Right lung (tissue), 5 donors: Measurements from ENCODE around the gene ELFN1. TPM values are rescaled to one million over a fixed set of nuclear protein-coding genes. Genes with fewer than 3 reads are reported as not detected.

Experiments used
- DNase-seq, 2 donors: peaks; one replicate each; pipeline ENCODE4 v3.0.0-alpha.2; 2013
- polyA plus RNA-seq, 5 donors: library from polyadenylated mRNA; unstranded; fragments of 120-200 nt; gene quantifications; one replicate each; pipeline versions ENCODE4 v1.2.1 to v1.2.3, GENCODE V29; 2013; ENCODE audit warnings: inconsistent platforms in 1 of 5, low replicate concordance in 1 of 5; ENCODE audit not compliant: insufficient read length in 5 of 5, insufficient read depth in 1 of 5

Gene ELFN1
- polyA plus RNA-seq, 5 donors: 1.6 to 4.3 (median 2.7) TPM

DNA sequence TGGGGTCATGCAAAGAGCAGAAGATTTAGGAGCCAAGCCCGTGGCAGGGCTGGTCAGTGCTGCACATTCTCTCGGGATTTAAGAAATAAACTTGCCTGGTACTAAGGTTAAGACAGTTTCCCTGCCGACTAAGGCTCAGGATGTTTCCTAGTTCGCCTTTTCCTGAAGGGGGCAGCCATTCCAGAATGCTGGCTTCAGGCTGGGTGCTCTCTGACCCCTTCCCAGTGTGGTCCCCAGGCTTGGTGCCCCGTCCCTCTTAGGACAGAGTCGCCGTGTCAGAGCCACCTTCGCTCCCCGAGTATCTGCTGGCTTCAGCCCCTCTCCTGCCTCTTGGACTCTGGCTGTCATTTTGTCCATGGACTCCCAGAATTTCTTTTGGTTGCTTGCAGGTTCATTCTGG is 117.2 kb downstream of the ELFN1 start:
- DNase-seq: no peak

DNA sequence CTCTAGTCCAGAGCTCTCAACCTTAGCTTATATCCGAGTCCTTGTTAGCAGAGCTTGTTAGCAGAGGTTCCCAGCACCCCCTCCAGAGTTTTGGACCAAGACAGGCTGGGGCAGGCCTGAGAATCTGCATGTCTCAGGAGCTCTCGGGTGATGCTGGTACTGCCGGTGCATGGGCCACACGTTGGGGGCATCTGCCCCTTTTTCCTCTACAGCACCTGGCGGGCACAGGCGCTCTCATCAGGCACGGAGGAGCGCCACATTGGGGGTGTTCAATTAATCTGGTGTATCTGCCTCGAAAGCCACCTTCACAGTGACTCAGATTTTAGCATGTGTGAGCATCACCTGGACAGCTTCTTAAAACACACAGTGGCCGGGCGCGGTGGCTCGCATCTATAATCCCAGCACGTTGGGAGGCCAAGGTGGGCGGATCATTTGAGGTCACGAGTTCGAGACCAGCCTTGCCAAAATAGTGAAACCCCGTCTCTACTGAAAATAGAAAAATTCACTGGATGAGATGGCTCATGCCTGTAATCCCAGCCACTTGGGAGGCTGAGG is 117.7 kb downstream of the ELFN1 start:
- DNase-seq: no peak

GRCh38 chr7:1794888-1795542 is 124.9 kb downstream of the ELFN1 start:
- no peak for DNase-seq

Other genes with a start within 250 kb of the ELFN1 start
- 10 to 100 TPM in 3 of 5 donors, 1 to 10 TPM in 2; 6.9 to 19.1 (median 12.1) TPM for gene MICALL2, start 210.8 kb upstream of the ELFN1 start, polyA plus RNA-seq
- gene INTS1, start 165.9 kb upstream of the ELFN1 start, polyA plus RNA-seq: 10 to 100 TPM; 38.0 to 68.0 (median 51.8) TPM
- 1 to 10 TPM; 2.8 to 6.9 (median 5.1) TPM for gene MAFK, start 139.6 kb upstream of the ELFN1 start, polyA plus RNA-seq
- gene TMEM184A, start 114.1 kb upstream of the ELFN1 start, polyA plus RNA-seq: 1 to 10 TPM; 1.0 to 2.6 (median 2.3) TPM
- 10 to 100 TPM; 20.8 to 33.1 (median 24.6) TPM for gene PSMG3, start 100.2 kb upstream of the ELFN1 start, polyA plus RNA-seq